ENCODE results near the gene FAM32A. TPM values are rescaled to one million over a fixed set of nuclear protein-coding genes. Genes with fewer than 3 reads are reported as not detected.

The FAM32A gene
- total RNA-seq, 2 donors from 2014 or later: 71.8 to 80.1 TPM

GRCh38 chr19:16208064-16208759, 23.0 kb downstream of the FAM32A start:
- no peak overlapping the region for H3K4me3 Mint-ChIP-seq
- H3K9me3 ChIP-seq (ENCODE audit: control insufficient read depth, low read length): no peaks in the 10 kb centered on the region

GRCh38 chr19:16208847-16209665, 23.8 kb downstream of the FAM32A start:
- H3K9ac ChIP-seq (ENCODE audit: extremely low read depth, low read length, poor library complexity, severe bottlenecking): no peak overlapping the region
- Mint-ChIP-seq H3K4me3 (no peak overlapping the region), H3K36me3 (ENCODE audit: low read depth) (peaks cover 44% of the 10 kb centered on the region), H3K4me1 (no peaks in the 10 kb centered on the region), H3K9me3 (no peaks in the 10 kb centered on the region), H3K27me3 (ENCODE audit: insufficient read depth) (no peaks in the 10 kb centered on the region), H3K27ac (no peak overlapping the region)
- no peak overlapping the region for H3K4me3 ChIP-seq (ENCODE audit: low read length)
- no peaks in the 10 kb centered on the region for H3K9me3 ChIP-seq (ENCODE audit: control insufficient read depth, low read length)
- no peak overlapping the region for H3K27ac ChIP-seq (ENCODE audit: low read depth, low read length)
- H3K36me3 ChIP-seq (ENCODE audit: control insufficient read depth, insufficient read depth, low read length): peaks cover 49% of the 10 kb centered on the region
- H3K4me1 ChIP-seq (ENCODE audit: control insufficient read depth, insufficient read depth, low read length): no peaks in the 10 kb centered on the region
- no peak for TF ChIP-seq CTCF (conservative IDR thresholded peaks at IDR 0.05)
- DNase-seq: no peak
- WGBS, 2 experiments (ENCODE audit: insufficient coverage in 1 of 2, insufficient read length in 1 of 2): 92 to 97% methylated on average over 20 to 29 of the region's 29 CpGs
- H3K27me3 ChIP-seq (ENCODE audit: control insufficient read depth, insufficient read depth, low read length, poor library complexity, severe bottlenecking): no peaks in the 10 kb centered on the region

More at GRCh38 chr19:16208064-16208759, 23.0 kb downstream of the FAM32A start:
- H3K36me3 ChIP-seq (ENCODE audit: control insufficient read depth, insufficient read depth, low read length): peaks cover 52% of the 10 kb centered on the region
- H3K4me1 ChIP-seq (ENCODE audit: control insufficient read depth, insufficient read depth, low read length): no peaks in the 10 kb centered on the region
- Mint-ChIP-seq H3K9me3 (no peaks in the 10 kb centered on the region), H3K27ac (no peak overlapping the region), H3K36me3 (ENCODE audit: low read depth) (peaks cover 46% of the 10 kb centered on the region), H3K4me1 (no peaks in the 10 kb centered on the region), H3K27me3 (ENCODE audit: insufficient read depth) (no peaks in the 10 kb centered on the region)
- H3K27ac ChIP-seq (ENCODE audit: low read depth, low read length): no peak overlapping the region
- H3K4me3 ChIP-seq (ENCODE audit: low read length): no peak overlapping the region
- H3K27me3 ChIP-seq (ENCODE audit: control insufficient read depth, insufficient read depth, low read length, poor library complexity, severe bottlenecking): no peaks in the 10 kb centered on the region
- WGBS, 2 experiments (ENCODE audit: insufficient coverage in 1 of 2, insufficient read length in 1 of 2): 88 to 95% methylated on average over 14 to 21 of the region's 21 CpGs
- H3K9ac ChIP-seq (ENCODE audit: extremely low read depth, low read length, poor library complexity, severe bottlenecking): no peak overlapping the region
- no peak for TF ChIP-seq CTCF (conservative IDR thresholded peaks at IDR 0.05)
- no peak for DNase-seq

GRCh38 chr19:16210168-16210567, 25.0 kb downstream of the FAM32A start:
- H3K27ac Mint-ChIP-seq: no peak overlapping the region
- H3K36me3 Mint-ChIP-seq (ENCODE audit: low read depth): peaks cover 44% of the 10 kb centered on the region
- Histone ChIP-seq H3K27ac (ENCODE audit: low read depth, low read length) (no peak overlapping the region), H3K9ac (ENCODE audit: extremely low read depth, low read length, poor library complexity, severe bottlenecking) (no peak overlapping the region), H3K4me1 (ENCODE audit: control insufficient read depth, insufficient read depth, low read length) (no peaks in the 10 kb centered on the region), H3K9me3 (ENCODE audit: control insufficient read depth, low read length) (no peaks in the 10 kb centered on the region), H3K27me3 (ENCODE audit: control insufficient read depth, insufficient read depth, low read length, poor library complexity, severe bottlenecking) (no peaks in the 10 kb centered on the region), H3K36me3 (ENCODE audit: control insufficient read depth, insufficient read depth, low read length) (peaks cover 49% of the 10 kb centered on the region), H3K4me3 (ENCODE audit: low read length) (no peak overlapping the region)
- H3K9me3 Mint-ChIP-seq: no peaks in the 10 kb centered on the region
- no peaks in the 10 kb centered on the region for H3K4me1 Mint-ChIP-seq
- WGBS, 2 experiments (ENCODE audit: insufficient coverage in 1 of 2, insufficient read length in 1 of 2): 95 to 100% methylated on average over 3 to 4 of the region's 4 CpGs
- TF ChIP-seq CTCF (conservative IDR thresholded peaks at IDR 0.05): no peak
- H3K27me3 Mint-ChIP-seq (ENCODE audit: insufficient read depth): no peaks in the 10 kb centered on the region
- H3K4me3 Mint-ChIP-seq: no peak overlapping the region
- no peak for DNase-seq
